ENCODE results near the gene JAKMIP1.
"Not testable (repeated sequence)": the region's sequence is repeated elsewhere in the genome, so short reads cannot be mapped to it uniquely, and the experiment has no call there.

JAKMIP1 gene

GRCh38 chr4:5993876-5994811, 206.2 kb downstream of the JAKMIP1 start:
- no peak overlapping the region for H3K4me2 ChIP-seq (ENCODE audit: low read length)
- no peaks in the 10 kb centered on the region for H3K9me3 ChIP-seq (ENCODE audit: control insufficient read depth, low read length)
- no peaks in the 10 kb centered on the region for H3K27me3 ChIP-seq (ENCODE audit: control insufficient read depth, insufficient read depth, low read length)
- H3K4me3 ChIP-seq (ENCODE audit: low read depth, low read length), result no peak overlapping the region
- no peaks in the 10 kb centered on the region for H3K36me3 ChIP-seq (ENCODE audit: control insufficient read depth, insufficient read depth, low read length)
- H3K4me1 ChIP-seq, result no peaks in the 10 kb centered on the region
- TF ChIP-seq CTCF (IDR thresholded peaks at IDR 0.05), result no peak
- H3K79me2 ChIP-seq, result no peaks in the 10 kb centered on the region
- H3K9ac ChIP-seq, result no peak overlapping the region
- H2AFZ ChIP-seq, result no peak overlapping the region
- H3K27ac ChIP-seq, result no peak overlapping the region

- not testable (repeated sequence) for H3K36me3 ChIP-seq (ENCODE audit: control insufficient read depth, insufficient read depth, low read length); H3K9me3 ChIP-seq (ENCODE audit: control insufficient read depth, low read length); H3K9ac ChIP-seq; H3K4me2 ChIP-seq (ENCODE audit: low read length); H3K4me1 ChIP-seq; H3K27ac ChIP-seq; H2AFZ ChIP-seq; H3K79me2 ChIP-seq; H3K4me3 ChIP-seq (ENCODE audit: low read depth, low read length); H3K27me3 ChIP-seq (ENCODE audit: control insufficient read depth, insufficient read depth, low read length)
These were observed 207.0 kb downstream of the JAKMIP1 start for GRCh38 chr4:5993346-5993745.

- H3K27ac ChIP-seq, result no peak overlapping the region
- H2AFZ ChIP-seq, result no peak overlapping the region
- no peak overlapping the region for H3K4me2 ChIP-seq (ENCODE audit: low read length)
- no peaks in the 10 kb centered on the region for H3K27me3 ChIP-seq (ENCODE audit: control insufficient read depth, insufficient read depth, low read length)
- H3K4me1 ChIP-seq, result no peaks in the 10 kb centered on the region
- no peaks in the 10 kb centered on the region for H3K36me3 ChIP-seq (ENCODE audit: control insufficient read depth, insufficient read depth, low read length)
- H3K79me2 ChIP-seq, result no peaks in the 10 kb centered on the region
- no peaks in the 10 kb centered on the region for H3K9me3 ChIP-seq (ENCODE audit: control insufficient read depth, low read length)
- no peak for TF ChIP-seq CTCF (IDR thresholded peaks at IDR 0.05)
- H3K4me3 ChIP-seq (ENCODE audit: low read depth, low read length), result no peak overlapping the region
- H3K9ac ChIP-seq, result no peak overlapping the region
These were observed 207.5 kb downstream of the JAKMIP1 start for GRCh38 chr4:5992828-5993321.

- no peak overlapping the region for H3K4me2 ChIP-seq (ENCODE audit: low read length)
- no peaks in the 10 kb centered on the region for H3K4me1 ChIP-seq
- no peak for TF ChIP-seq CTCF (IDR thresholded peaks at IDR 0.05)
- no peaks in the 10 kb centered on the region for H3K27me3 ChIP-seq (ENCODE audit: control insufficient read depth, insufficient read depth, low read length)
- no peak overlapping the region for H3K27ac ChIP-seq
- H3K9me3 ChIP-seq (ENCODE audit: control insufficient read depth, low read length), result no peaks in the 10 kb centered on the region
- no peak overlapping the region for H3K4me3 ChIP-seq (ENCODE audit: low read depth, low read length)
- no peaks in the 10 kb centered on the region for H3K79me2 ChIP-seq
- H3K36me3 ChIP-seq (ENCODE audit: control insufficient read depth, insufficient read depth, low read length), result no peaks in the 10 kb centered on the region
- no peak overlapping the region for H2AFZ ChIP-seq
- no peak overlapping the region for H3K9ac ChIP-seq
These were observed 208.1 kb downstream of the JAKMIP1 start for GRCh38 chr4:5992171-5992827.

- no peaks in the 10 kb centered on the region for H3K79me2 ChIP-seq
- H3K4me3 ChIP-seq (ENCODE audit: low read depth, low read length), result no peak overlapping the region
- H3K4me2 ChIP-seq (ENCODE audit: low read length), result no peak overlapping the region
- H3K27me3 ChIP-seq (ENCODE audit: control insufficient read depth, insufficient read depth, low read length), result no peaks in the 10 kb centered on the region
- H2AFZ ChIP-seq, result no peak overlapping the region
- no peaks in the 10 kb centered on the region for H3K9me3 ChIP-seq (ENCODE audit: control insufficient read depth, low read length)
- no peak overlapping the region for H3K9ac ChIP-seq
- no peak overlapping the region for H3K27ac ChIP-seq
- no peaks in the 10 kb centered on the region for H3K36me3 ChIP-seq (ENCODE audit: control insufficient read depth, insufficient read depth, low read length)
- no peak for TF ChIP-seq CTCF (IDR thresholded peaks at IDR 0.05)
- H3K4me1 ChIP-seq, result no peaks in the 10 kb centered on the region
These were observed 208.9 kb downstream of the JAKMIP1 start for GRCh38 chr4:5991405-5991804.

All from parathyroid adenoma (tissue), 2 donors.